ENCODE results near the gene DNAH6.

DNA sequence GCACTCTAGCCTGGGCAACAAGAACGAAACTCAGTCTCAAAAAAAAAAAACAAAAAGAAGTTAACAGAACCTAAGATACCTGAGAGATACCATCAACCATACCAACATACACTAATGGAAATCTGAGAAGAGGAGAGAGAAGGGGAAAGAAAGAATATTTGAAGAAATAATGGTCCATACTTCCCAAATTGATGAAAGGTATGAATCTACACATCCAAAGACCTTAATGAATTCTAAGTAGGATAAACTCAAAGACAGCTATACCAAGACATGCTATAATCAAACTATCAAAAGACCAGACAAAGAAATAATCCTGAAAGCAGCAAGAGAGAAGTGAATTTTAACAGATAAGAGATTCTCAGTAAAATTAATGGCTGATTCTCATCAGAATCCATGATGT is 255.0 kb downstream of the DNAH6 start:
- TF ChIP-seq, protein P1, sequence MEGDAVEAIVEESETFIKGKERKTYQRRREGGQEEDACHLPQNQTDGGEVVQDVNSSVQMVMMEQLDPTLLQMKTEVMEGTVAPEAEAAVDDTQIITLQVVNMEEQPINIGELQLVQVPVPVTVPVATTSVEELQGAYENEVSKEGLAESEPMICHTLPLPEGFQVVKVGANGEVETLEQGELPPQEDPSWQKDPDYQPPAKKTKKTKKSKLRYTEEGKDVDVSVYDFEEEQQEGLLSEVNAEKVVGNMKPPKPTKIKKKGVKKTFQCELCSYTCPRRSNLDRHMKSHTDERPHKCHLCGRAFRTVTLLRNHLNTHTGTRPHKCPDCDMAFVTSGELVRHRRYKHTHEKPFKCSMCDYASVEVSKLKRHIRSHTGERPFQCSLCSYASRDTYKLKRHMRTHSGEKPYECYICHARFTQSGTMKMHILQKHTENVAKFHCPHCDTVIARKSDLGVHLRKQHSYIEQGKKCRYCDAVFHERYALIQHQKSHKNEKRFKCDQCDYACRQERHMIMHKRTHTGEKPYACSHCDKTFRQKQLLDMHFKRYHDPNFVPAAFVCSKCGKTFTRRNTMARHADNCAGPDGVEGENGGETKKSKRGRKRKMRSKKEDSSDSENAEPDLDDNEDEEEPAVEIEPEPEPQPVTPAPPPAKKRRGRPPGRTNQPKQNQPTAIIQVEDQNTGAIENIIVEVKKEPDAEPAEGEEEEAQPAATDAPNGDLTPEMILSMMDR (IDR thresholded peaks at IDR 0.05; ENCODE audit: low read depth, low read length) = no peak
- TF ChIP-seq POLR2A (IDR thresholded peaks at IDR 0.05; ENCODE audit: extremely low read depth, insufficient read length) (no peak), MYC (IDR thresholded peaks at IDR 0.05; ENCODE audit: low read depth, low read length) (no peak)
- TF ChIP-seq, protein P2, sequence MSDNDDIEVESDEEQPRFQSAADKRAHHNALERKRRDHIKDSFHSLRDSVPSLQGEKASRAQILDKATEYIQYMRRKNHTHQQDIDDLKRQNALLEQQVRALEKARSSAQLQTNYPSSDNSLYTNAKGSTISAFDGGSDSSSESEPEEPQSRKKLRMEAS (IDR thresholded peaks at IDR 0.05; ENCODE audit: low read depth, low read length) = no peak

All from NB4 (cell line).